Liver (tissue), 3 donors: ENCODE data around the gene ATG9A.

Experiments used
- CTCF ChIP-seq: fragments of 150-350 bp; IDR thresholded peaks from 2 replicates; pipeline ENCODE4 v1.5.1; 2017; ENCODE audit warnings: improper control_type of control experiment, low read depth, low read length; ENCODE audit not compliant: missing input control
- FOXA2 ChIP-seq: IDR thresholded peaks from 2 replicates; pipeline ENCODE4 v1.6.1; 2016; ENCODE audit warnings: antibody characterized with exemption
- GABPA ChIP-seq, 2 donors: IDR thresholded peaks in 1 of 2; conservative IDR thresholded peaks in 1 of 2; 2 replicates each; pipeline ENCODE4 v1.6.1; 2016; ENCODE audit warnings: antibody characterized with exemption in 2 of 2, mild to moderate bottlenecking in 1 of 2, moderate library complexity in 1 of 2
- JUND ChIP-seq, 2 donors: IDR thresholded peaks; 2 replicates each; pipeline ENCODE4 v1.6.1; 2016; ENCODE audit warnings: antibody characterized with exemption in 2 of 2
- NR2F2 ChIP-seq: IDR thresholded peaks from 2 replicates; pipeline ENCODE4 v1.6.1; 2016; ENCODE audit warnings: antibody characterized with exemption
- RAD21 ChIP-seq, 2 donors: IDR thresholded peaks; 2 replicates each; pipeline ENCODE4 v1.6.1; 2016; ENCODE audit warnings: antibody characterized with exemption in 2 of 2, mild to moderate bottlenecking in 2 of 2
- REST ChIP-seq: IDR thresholded peaks from 2 replicates; pipeline ENCODE4 v1.6.1; 2016; ENCODE audit warnings: antibody characterized with exemption, mild to moderate bottlenecking
- SP1 ChIP-seq: IDR thresholded peaks from 2 replicates; pipeline ENCODE4 v1.6.1; 2018; ENCODE audit warnings: antibody characterized with exemption, mild to moderate bottlenecking
- TAF1 ChIP-seq: conservative IDR thresholded peaks from 2 replicates; pipeline ENCODE4 v1.6.1; 2016; ENCODE audit warnings: antibody characterized with exemption, mild to moderate bottlenecking
- YY1 ChIP-seq: IDR thresholded peaks from 2 replicates; pipeline ENCODE4 v1.6.1; 2016; ENCODE audit warnings: antibody characterized with exemption, mild to moderate bottlenecking
- ZBTB33 ChIP-seq: IDR thresholded peaks from 2 replicates; pipeline ENCODE4 v1.6.1; 2016; ENCODE audit warnings: antibody characterized with exemption
- TF ChIP-seq, protein P1 (sequence below): IDR thresholded peaks from 2 replicates; pipeline ENCODE4 v1.6.1; 2016; ENCODE audit warnings: antibody characterized with exemption
- donor health status: healthy.
- donor health status: healthy.

- no peak for TF ChIP-seq CTCF
- TF ChIP-seq FOXA2: no peak
- TF ChIP-seq YY1: peak; percentile 10
- TF ChIP-seq REST: no peak
- no peak for TF ChIP-seq TAF1
- TF ChIP-seq SP1: no peak
- TF ChIP-seq, protein P1, sequence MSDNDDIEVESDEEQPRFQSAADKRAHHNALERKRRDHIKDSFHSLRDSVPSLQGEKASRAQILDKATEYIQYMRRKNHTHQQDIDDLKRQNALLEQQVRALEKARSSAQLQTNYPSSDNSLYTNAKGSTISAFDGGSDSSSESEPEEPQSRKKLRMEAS: no peak
- no peak for TF ChIP-seq NR2F2
- peak in 1 of 2 donors; percentile 10 for TF ChIP-seq RAD21 (IDR thresholded peaks at IDR 0.05)
- no peak for TF ChIP-seq GABPA (IDR thresholded peaks at IDR 0.05 in 1 of 2, conservative IDR thresholded peaks at IDR 0.05 in 1 of 2)
- no peak for TF ChIP-seq ZBTB33
- no peak for TF ChIP-seq JUND (IDR thresholded peaks at IDR 0.05)
Observed at GRCh38 chr2:219175928-219176817, 53.3 kb downstream of the ATG9A start.
